Heart left ventricle (tissue), 16 donors: ENCODE results near the gene CSNK1G1. TPM values are rescaled to one million over a fixed set of nuclear protein-coding genes. Genes with fewer than 3 reads are reported as not detected.
"Not testable (repeated sequence)": the region's sequence is repeated elsewhere in the genome, so short reads cannot be mapped to it uniquely, and the experiment has no call there.

Source experiments
- ATAC-seq, 4 donors: fragments of 200-7000 bp; cut with Tn5 transposase; one replicate each; pipeline ENCODE4 v1.9.1; 2020 to 2022; ENCODE audit warnings: moderate library complexity in 4 of 4, mild to moderate bottlenecking in 3 of 4, moderate number of reproducible peaks in 1 of 4
- DNase-seq, 5 donors: peaks; one replicate each; pipeline ENCODE4 v3.0.0-alpha.2; 2020
- H3K27ac ChIP-seq, 12 donors: fragments of 200-600 bp; sonication (generic) in 4 of 12; one replicate each; pipeline versions ENCODE4 v1.5.0 to v1.8.0; 2016 to 2022; ENCODE audit warnings: mild to moderate bottlenecking in 2 of 12
- H3K27me3 ChIP-seq, 9 donors: fragments of 200-600 bp; sonication (generic) in 2 of 9; one replicate each; pipeline versions ENCODE4 v1.5.1 to v1.8.0; 2016 to 2022; ENCODE audit warnings: mild to moderate bottlenecking in 3 of 9
- H3K36me3 ChIP-seq, 9 donors: fragments of 200-600 bp; sonication (generic) in 2 of 9; one replicate each; pipeline versions ENCODE4 v1.5.0 to v1.8.0; 2018 to 2022; ENCODE audit warnings: mild to moderate bottlenecking in 2 of 9
- H3K4me1 ChIP-seq, 12 donors: fragments of 200-600 bp; sonication (generic) in 4 of 12; one replicate each; pipeline versions ENCODE4 v1.5.0 to v1.8.0; 2016 to 2022; ENCODE audit warnings: mild to moderate bottlenecking in 3 of 12
- H3K4me3 ChIP-seq, 12 donors: fragments of 200-600 bp; sonication (generic) in 4 of 12; one replicate each; pipeline versions ENCODE4 v1.5.0 to v1.8.0; 2017 to 2022; ENCODE audit warnings: mild to moderate bottlenecking in 9 of 12, moderate library complexity in 4 of 12
- H3K9me3 ChIP-seq, 12 donors: fragments of 200-600 bp; sonication (generic) in 4 of 12; one replicate each; pipeline versions ENCODE4 v1.5.0 to v1.8.0; 2016 to 2022; ENCODE audit warnings: mild to moderate bottlenecking in 1 of 12
- CTCF ChIP-seq, 12 donors: fragments of 200-600 bp; sonication (generic) in 4 of 12; IDR thresholded peaks; one replicate each; pipeline versions ENCODE4 v1.5.0 to v1.8.0; 2018 to 2022; ENCODE audit warnings: antibody characterized with exemption in 12 of 12, mild to moderate bottlenecking in 5 of 12
- POLR2A ChIP-seq, 2 donors: fragments of 450-650 bp; IDR thresholded peaks; one replicate each; pipeline ENCODE4 v1.6.1; 2017; ENCODE audit warnings: antibody characterized with exemption in 2 of 2, mild to moderate bottlenecking in 2 of 2, moderate library complexity in 2 of 2
- WGBS, 4 donors: extraction: QIAGEN DNeasy Blood & Tissue Kit in 2 of 4; methylation state at CpG; one replicate each; pipeline versions ENCODE4 v1.1.5 to v1.1.7; 2013 to 2018; 5-methylcytosine and 5-hydroxymethylcytosine counted together
- intact Hi-C, 10 donors: fragments of 100-400 bp; cut with DNase I; formaldehyde crosslinking; loops; one replicate each; pipeline versions ENCODE4 v1.11.1 to v1.14.2; 2022
- polyA plus RNA-seq, 2 donors: library from polyadenylated mRNA; stranded (reverse); fragments of 200-250 nt; gene quantifications; one replicate each; pipeline ENCODE4 v1.2.3, GENCODE V29; 2013
- total RNA-seq, 9 donors: library from RNA; depleted of rRNA in 2 of 9; stranded (reverse); fragments of >200 nt in 2 of 9; fragmentation: NEBNext Ultra II Directional in 3 of 9; extraction: Animal tissue kit (Norgen Biotek cat#: 25700) in 3 of 9; gene quantifications; one replicate each; pipeline versions ENCODE4 v1.1.0 to v1.2.4, GENCODE V29; 2016 to 2023
- donor health status: ischemic (EF 13 %, LVEDD 7.1; RV severe dilation, severe dysfunction).
- donor health status: healthy with polysubstance abuse.
- donor health status: DM: no; HTN: yes; CAD: no.
- donor health status: DM: no; HTN: no; CAD: no.
- donor health status: ischemic (EF 25% LVEDD 6.9; RV normal size, moderate dysfunction).
- donor health status: ischemic (EF 25% LVEDD 5.7; RV mildly dilated, moderate dysfunction).
- donor health status: healthy.
- donor health status: DM: yes; HTN: yes; CAD: no.
- donor health status: ischemic (EF 35%, LVEDD 5.7; RV mildly dilated, moderate dysfunction).
- donor health status: nonischemic (EF 11% LVEDD 7.7; RV severe dilation, severe dysfunction).
- donor health status: DM: yes; HTN: yes; CAD: no.
- donor health status: PGD.
- donor health status: ischemic (EF 29% LVEDD 5.4; RV normal size, mild dysfunction).
- donor health status: nonischemic (EF 23%, LVEDD 6.1; RV moderate dilation, normal function).

CSNK1G1 gene
- total and polyA plus RNA-seq, 11 donors: 1.4 to 15.0 (median 7.4) TPM

GRCh38 chr15:64275934-64276333 lies 80.0 kb downstream of the CSNK1G1 start:
- 45 to 55% (median 49%) methylated on average over 1 of the region's 1 CpG for WGBS, 4 donors

GRCh38 chr15:64274341-64274950 lies 81.5 kb downstream of the CSNK1G1 start:
- intact Hi-C loops: no loop called here
- 35 to 49% (median 41%) methylated on average over 2 of the region's 2 CpGs for WGBS, 4 donors
- Histone ChIP-seq H3K4me3 (no peak overlapping the region), H3K9me3 (no peaks in the 10 kb centered on the region), H3K4me1 (peaks cover 0 to 15% (median 5%) of the 10 kb centered on the region in 12 donors), H3K27ac (peak overlapping the region in 4 of 12 donors; percentile 3 to 44 (median 20)), H3K36me3 (no peaks in the 10 kb centered on the region), H3K27me3 (no peaks in the 10 kb centered on the region)
- peak in 2 of 4 donors; percentile 16 to 32 for ATAC-seq
- DNase-seq: no peak
- TF ChIP-seq POLR2A (IDR thresholded peaks at IDR 0.05): no peak
- no peak for TF ChIP-seq CTCF (IDR thresholded peaks at IDR 0.05)

More at GRCh38 chr15:64275934-64276333, 80.0 kb downstream of the CSNK1G1 start:
- Histone ChIP-seq H3K4me3 (no peak overlapping the region), H3K9me3 (no peaks in the 10 kb centered on the region), H3K27ac (peak overlapping the region in 7 of 12 donors; percentile 17 to 53 (median 44)), H3K36me3 (no peaks in the 10 kb centered on the region), H3K4me1 (peaks cover 0 to 20% (median 5%) of the 10 kb centered on the region in 12 donors), H3K27me3 (no peaks in the 10 kb centered on the region)
- ATAC-seq (peak in 2 of 4 donors; percentile 65 to 69), DNase-seq (no peak)
- TF ChIP-seq CTCF (IDR thresholded peaks at IDR 0.05) (no peak), POLR2A (IDR thresholded peaks at IDR 0.05) (no peak)
- intact Hi-C loops: no loop called here

- DNase-seq: no peak
- no peak for ATAC-seq
- no peak for TF ChIP-seq CTCF (IDR thresholded peaks at IDR 0.05)
- no peak for TF ChIP-seq POLR2A (IDR thresholded peaks at IDR 0.05)
- Histone ChIP-seq H3K27me3 (no peaks in the 10 kb centered on the region), H3K4me3 (no peak overlapping the region), H3K4me1 (peaks cover 0 to 7% (median 0%) of the 10 kb centered on the region in 12 donors), H3K27ac (no peak overlapping the region), H3K9me3 (peaks cover 0 to 11% (median 0%) of the 10 kb centered on the region in 12 donors), H3K36me3 (no peaks in the 10 kb centered on the region)
- intact Hi-C loops: no loop called here
- 90 to 95% (median 91%) methylated on average over 1 of the region's 1 CpG for WGBS, 4 donors
These were observed 88.5 kb downstream of the CSNK1G1 start for GRCh38 chr15:64267331-64267973.

GRCh38 chr15:64265188-64265587 lies 90.8 kb downstream of the CSNK1G1 start:
- H3K36me3 ChIP-seq, H3K4me3 ChIP-seq, intact Hi-C loops, H3K27ac ChIP-seq, DNase-seq, H3K4me1 ChIP-seq, H3K27me3 ChIP-seq, ATAC-seq: not testable (repeated sequence)
- H3K9me3 ChIP-seq: peaks cover 0 to 11% (median 0%) of the 10 kb centered on the region in 12 donors
- WGBS, 4 donors: 53 to 84% (median 60%) methylated on average over 1 of the region's 1 CpG
